Gastrocnemius medialis (tissue), 4 donors: ENCODE data around the gene CD34. TPM values are rescaled to one million over a fixed set of nuclear protein-coding genes. Genes with fewer than 3 reads are reported as not detected.

Source experiments
- ATAC-seq, 2 donors: fragments of 150-250 bp; one replicate each; pipeline ENCODE4 v1.9.1; 2016
- DNase-seq, 2 donors: peaks; one replicate each; pipeline ENCODE4 v3.0.0-alpha.2; 2019
- H3K27ac ChIP-seq, 4 donors: fragments of 200-600 bp; sonication (generic); 1 replicate in 1 of 4; 2 replicates in 3 of 4; pipeline ENCODE4 v1.5.1; 2016 to 2018; ENCODE audit warnings: mild to moderate bottlenecking in 2 of 4, moderate library complexity in 1 of 4
- H3K27me3 ChIP-seq, 3 donors: fragments of 200-600 bp; sonication (generic) in 2 of 3; 1 replicate in 1 of 3; 2 replicates in 2 of 3; pipeline versions ENCODE4 v1.5.1 to v1.6.0; 2016 to 2019; ENCODE audit warnings: mild to moderate bottlenecking in 1 of 3, moderate library complexity in 1 of 3
- H3K36me3 ChIP-seq, 2 donors: fragments of 200-600 bp; sonication (generic) in 1 of 2; one replicate each; pipeline ENCODE4 v1.5.1; 2017 to 2018
- H3K4me1 ChIP-seq, 2 donors: fragments of 200-600 bp; sonication (generic) in 1 of 2; one replicate each; pipeline ENCODE4 v1.5.1; 2016 to 2017; ENCODE audit warnings: mild to moderate bottlenecking in 2 of 2
- H3K4me3 ChIP-seq, 4 donors: fragments of 200-600 bp; sonication (generic) in 3 of 4; 1 replicate in 1 of 4; 2 replicates in 3 of 4; pipeline ENCODE4 v1.5.1; 2016 to 2019; ENCODE audit warnings: mild to moderate bottlenecking in 2 of 4
- H3K9me3 ChIP-seq, 3 donors: fragments of 200-600 bp; sonication (generic) in 2 of 3; 1 replicate in 1 of 3; 2 replicates in 2 of 3; pipeline ENCODE4 v1.5.1; 2016 to 2019
- POLR2A ChIP-seq, 2 donors: fragments of 450-650 bp; IDR thresholded peaks; one replicate each; pipeline ENCODE4 v1.6.1; 2017; ENCODE audit warnings: antibody characterized with exemption in 2 of 2, mild to moderate bottlenecking in 2 of 2, moderate library complexity in 2 of 2
- in situ Hi-C, 4 donors: fragments of 200-750 bp; cut with MboI; loops; one replicate each; pipeline versions ENCODE4 v1.15.0 to v1.8.0; 2017; ENCODE audit warnings: low sequenced_read_pairs in 4 of 4
- intact Hi-C: fragments of 100-400 bp; cut with DNase I; formaldehyde crosslinking; loops from one replicate; pipeline ENCODE4 v1.15.1; 2023; ENCODE audit warnings: low total_unique reads
- total RNA-seq, 4 donors: library from RNA; depleted of rRNA; stranded (reverse); fragments of >200 nt; gene quantifications; one replicate each; pipeline versions ENCODE4 v1.1.0 to v1.2.3, GENCODE V29; 2016
- TF ChIP-seq, protein P1 (sequence below), 5 experiments: fragments of 450-650 bp in 3 of 5; fragments of 200-600 bp in 2 of 5; sonication (generic) in 2 of 5; IDR thresholded peaks in 4 of 5; conservative IDR thresholded peaks in 1 of 5; 1 replicate in 4 of 5; 2 replicates in 1 of 5; pipeline ENCODE4 v1.5.1; 2016 to 2019; ENCODE audit warnings: antibody characterized with exemption in 5 of 5, mild to moderate bottlenecking in 3 of 5, moderate library complexity in 3 of 5

CD34 gene
- total RNA-seq, 4 donors from 2014 or later: 13.6 to 31.7 (median 20.7) TPM

GRCh38 chr1:207897188-207897587 lies 13.7 kb downstream of the CD34 start:
- intact Hi-C loops (loop anchor here (1.0 kb wide), 1 partner anchor 66 kb away; no protein-coding TSS in a partner anchor), in situ Hi-C loops (no loop called here)
- Histone ChIP-seq H3K4me3 (no peak overlapping the region), H3K27me3 (no peaks in the 10 kb centered on the region), H3K9me3 (no peaks in the 10 kb centered on the region), H3K27ac (peak overlapping the region; percentile 25 to 59 (median 42)), H3K36me3 (no peaks in the 10 kb centered on the region), H3K4me1 (peaks cover under 1 to 6% of the 10 kb centered on the region in 2 donors)
- ATAC-seq (peak in 1 of 2 donors; percentile 44), DNase-seq (no peak)
- no peak for TF ChIP-seq POLR2A (IDR thresholded peaks at IDR 0.05)
- TF ChIP-seq, protein P1, sequence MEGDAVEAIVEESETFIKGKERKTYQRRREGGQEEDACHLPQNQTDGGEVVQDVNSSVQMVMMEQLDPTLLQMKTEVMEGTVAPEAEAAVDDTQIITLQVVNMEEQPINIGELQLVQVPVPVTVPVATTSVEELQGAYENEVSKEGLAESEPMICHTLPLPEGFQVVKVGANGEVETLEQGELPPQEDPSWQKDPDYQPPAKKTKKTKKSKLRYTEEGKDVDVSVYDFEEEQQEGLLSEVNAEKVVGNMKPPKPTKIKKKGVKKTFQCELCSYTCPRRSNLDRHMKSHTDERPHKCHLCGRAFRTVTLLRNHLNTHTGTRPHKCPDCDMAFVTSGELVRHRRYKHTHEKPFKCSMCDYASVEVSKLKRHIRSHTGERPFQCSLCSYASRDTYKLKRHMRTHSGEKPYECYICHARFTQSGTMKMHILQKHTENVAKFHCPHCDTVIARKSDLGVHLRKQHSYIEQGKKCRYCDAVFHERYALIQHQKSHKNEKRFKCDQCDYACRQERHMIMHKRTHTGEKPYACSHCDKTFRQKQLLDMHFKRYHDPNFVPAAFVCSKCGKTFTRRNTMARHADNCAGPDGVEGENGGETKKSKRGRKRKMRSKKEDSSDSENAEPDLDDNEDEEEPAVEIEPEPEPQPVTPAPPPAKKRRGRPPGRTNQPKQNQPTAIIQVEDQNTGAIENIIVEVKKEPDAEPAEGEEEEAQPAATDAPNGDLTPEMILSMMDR (IDR thresholded peaks at IDR 0.05 in 4 of 5, conservative IDR thresholded peaks at IDR 0.05 in 1 of 5): peak; percentile 30 to 50 (median 43)

DNA sequence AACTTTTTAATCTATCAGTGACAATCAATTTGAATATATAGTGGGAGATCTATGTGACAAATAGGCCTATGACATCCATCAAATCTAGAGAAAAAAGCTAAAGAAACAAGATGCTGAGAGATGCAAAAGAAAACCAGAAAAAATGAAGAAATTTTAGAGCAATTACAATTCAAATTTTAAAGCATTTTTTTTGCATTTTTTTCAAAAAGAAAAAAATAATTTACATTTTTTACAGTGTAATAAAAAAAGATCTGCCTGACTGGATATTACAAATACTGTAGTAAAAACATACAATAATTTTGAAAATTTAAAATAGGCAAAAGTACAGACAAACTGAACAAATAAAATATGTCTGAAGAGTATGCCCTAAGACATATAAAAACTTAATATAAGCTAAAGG lies 14.4 kb downstream of the CD34 start:
- no peak for TF ChIP-seq POLR2A (IDR thresholded peaks at IDR 0.05)
- TF ChIP-seq, protein P1 (IDR thresholded peaks at IDR 0.05 in 4 of 5, conservative IDR thresholded peaks at IDR 0.05 in 1 of 5): no peak
- no peak overlapping the region for H3K4me3 ChIP-seq
- in situ Hi-C loops: no loop called here
- peak overlapping the region; percentile 25 to 59 (median 42) for H3K27ac ChIP-seq
- H3K36me3 ChIP-seq: no peaks in the 10 kb centered on the region
- H3K9me3 ChIP-seq: no peaks in the 10 kb centered on the region
- peaks cover 7 to 12% of the 10 kb centered on the region in 2 donors for H3K4me1 ChIP-seq
- no peaks in the 10 kb centered on the region for H3K27me3 ChIP-seq
- DNase-seq (no peak), ATAC-seq (no peak)
- intact Hi-C loops: no loop called here

GRCh38 chr1:207894704-207895103 lies 16.2 kb downstream of the CD34 start:
- H3K4me1 ChIP-seq: peaks cover 26 to 30% of the 10 kb centered on the region in 2 donors
- no peaks in the 10 kb centered on the region for H3K27me3 ChIP-seq
- ATAC-seq (no peak), DNase-seq (no peak)
- no peak for TF ChIP-seq POLR2A (IDR thresholded peaks at IDR 0.05)
- TF ChIP-seq, protein P1 (IDR thresholded peaks at IDR 0.05 in 4 of 5, conservative IDR thresholded peaks at IDR 0.05 in 1 of 5): no peak
- in situ Hi-C loops (no loop called here), intact Hi-C loops (no loop called here)
- H3K27ac ChIP-seq: peak overlapping the region; percentile 31 to 78 (median 64)
- H3K36me3 ChIP-seq: no peaks in the 10 kb centered on the region
- no peaks in the 10 kb centered on the region for H3K9me3 ChIP-seq
- H3K4me3 ChIP-seq: no peak overlapping the region

DNA sequence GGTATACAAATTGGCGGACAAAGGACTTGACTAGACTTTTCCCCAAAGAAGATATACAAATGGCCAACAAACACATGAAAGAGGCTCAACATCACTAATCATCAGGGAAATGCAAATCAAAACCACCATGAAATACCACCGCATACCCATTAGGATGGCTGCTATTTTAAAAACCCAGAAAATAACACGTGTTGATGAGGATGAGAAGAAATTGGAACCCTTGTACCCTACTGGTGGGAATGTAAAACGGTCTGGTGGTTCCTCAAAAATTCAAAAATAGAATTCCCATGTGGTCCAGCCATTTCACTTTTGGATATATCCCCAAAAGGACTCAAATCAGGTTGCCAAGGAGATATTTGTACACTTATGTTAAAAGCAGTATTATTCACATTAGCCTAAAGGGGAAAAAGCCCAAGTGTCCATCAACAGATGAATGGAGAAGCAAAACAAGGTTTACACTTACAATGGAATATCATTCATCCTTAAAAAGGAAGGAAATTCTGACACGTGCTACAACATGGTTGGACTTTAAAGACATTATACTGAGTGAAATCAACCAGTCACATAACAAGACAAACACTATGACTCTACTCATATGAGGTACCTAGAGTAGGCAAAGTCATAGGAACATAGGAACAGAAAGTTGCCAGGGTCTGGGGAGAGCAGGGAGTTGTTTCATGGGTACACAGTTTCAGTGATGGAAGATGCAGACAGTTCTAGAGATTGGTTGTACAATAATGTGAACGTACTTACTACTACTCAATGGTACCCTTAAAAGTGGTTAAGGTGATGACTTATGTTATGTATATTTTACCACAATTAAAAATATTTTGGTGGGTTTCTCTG lies 17.0 kb downstream of the CD34 start:
- no peak overlapping the region for H3K4me3 ChIP-seq
- H3K36me3 ChIP-seq: no peaks in the 10 kb centered on the region
- in situ Hi-C loops: no loop called here
- no peaks in the 10 kb centered on the region for H3K9me3 ChIP-seq
- H3K27ac ChIP-seq: peak overlapping the region; percentile 31 to 78 (median 64)
- no peak for ATAC-seq
- H3K27me3 ChIP-seq: no peaks in the 10 kb centered on the region
- intact Hi-C loops: no loop called here
- TF ChIP-seq, protein P1 (IDR thresholded peaks at IDR 0.05 in 4 of 5, conservative IDR thresholded peaks at IDR 0.05 in 1 of 5): no peak
- TF ChIP-seq POLR2A (IDR thresholded peaks at IDR 0.05): no peak
- DNase-seq: no peak
- H3K4me1 ChIP-seq: peaks cover 33 to 38% of the 10 kb centered on the region in 2 donors
